Gastrocnemius medialis (tissue), 4 donors: ENCODE data around the gene DCST1. TPM values are rescaled to one million over a fixed set of nuclear protein-coding genes. Genes with fewer than 3 reads are reported as not detected.
"Not testable (repeated sequence)": the region's sequence is repeated elsewhere in the genome, so short reads cannot be mapped to it uniquely, and the experiment has no call there.

Experiments used
- ATAC-seq, 2 donors: fragments of 150-250 bp; one replicate each; pipeline ENCODE4 v1.9.1; 2016
- DNase-seq, 2 donors: peaks; one replicate each; pipeline ENCODE4 v3.0.0-alpha.2; 2019
- H3K27ac ChIP-seq, 4 donors: fragments of 200-600 bp; sonication (generic); 1 replicate in 1 of 4; 2 replicates in 3 of 4; pipeline ENCODE4 v1.5.1; 2016 to 2018; ENCODE audit warnings: mild to moderate bottlenecking in 2 of 4, moderate library complexity in 1 of 4
- H3K27me3 ChIP-seq, 3 donors: fragments of 200-600 bp; sonication (generic) in 2 of 3; 1 replicate in 1 of 3; 2 replicates in 2 of 3; pipeline versions ENCODE4 v1.5.1 to v1.6.0; 2016 to 2019; ENCODE audit warnings: mild to moderate bottlenecking in 1 of 3, moderate library complexity in 1 of 3
- H3K36me3 ChIP-seq, 2 donors: fragments of 200-600 bp; sonication (generic) in 1 of 2; one replicate each; pipeline ENCODE4 v1.5.1; 2017 to 2018
- H3K4me1 ChIP-seq, 2 donors: fragments of 200-600 bp; sonication (generic) in 1 of 2; one replicate each; pipeline ENCODE4 v1.5.1; 2016 to 2017; ENCODE audit warnings: mild to moderate bottlenecking in 2 of 2
- H3K4me3 ChIP-seq, 4 donors: fragments of 200-600 bp; sonication (generic) in 3 of 4; 1 replicate in 1 of 4; 2 replicates in 3 of 4; pipeline ENCODE4 v1.5.1; 2016 to 2019; ENCODE audit warnings: mild to moderate bottlenecking in 2 of 4
- H3K9me3 ChIP-seq, 3 donors: fragments of 200-600 bp; sonication (generic) in 2 of 3; 1 replicate in 1 of 3; 2 replicates in 2 of 3; pipeline ENCODE4 v1.5.1; 2016 to 2019
- CTCF ChIP-seq, 5 experiments: fragments of 450-650 bp in 3 of 5; fragments of 200-600 bp in 2 of 5; sonication (generic) in 2 of 5; IDR thresholded peaks in 4 of 5; conservative IDR thresholded peaks in 1 of 5; 1 replicate in 4 of 5; 2 replicates in 1 of 5; pipeline ENCODE4 v1.5.1; 2016 to 2019; ENCODE audit warnings: antibody characterized with exemption in 5 of 5, mild to moderate bottlenecking in 3 of 5, moderate library complexity in 3 of 5
- POLR2A ChIP-seq, 2 donors: fragments of 450-650 bp; IDR thresholded peaks; one replicate each; pipeline ENCODE4 v1.6.1; 2017; ENCODE audit warnings: antibody characterized with exemption in 2 of 2, mild to moderate bottlenecking in 2 of 2, moderate library complexity in 2 of 2
- in situ Hi-C, 4 donors: fragments of 200-750 bp; cut with MboI; loops; one replicate each; pipeline versions ENCODE4 v1.15.0 to v1.8.0; 2017; ENCODE audit warnings: low sequenced_read_pairs in 4 of 4
- intact Hi-C: fragments of 100-400 bp; cut with DNase I; formaldehyde crosslinking; loops from one replicate; pipeline ENCODE4 v1.15.1; 2023; ENCODE audit warnings: low total_unique reads
- total RNA-seq, 4 donors: library from RNA; depleted of rRNA; stranded (reverse); fragments of >200 nt; gene quantifications; one replicate each; pipeline versions ENCODE4 v1.1.0 to v1.2.3, GENCODE V29; 2016

The DCST1 gene
- total RNA-seq, result under 1 TPM in 2 of 4 donors, not detected in 2; 0.13 to 0.35 TPM

GRCh38 chr1:155033524-155033923 is at the start of gene DCST1, which contains the start of gene DCST2:
Gene DCST1, plus strand, starts transcription at chr1:155033824. Its CDS starts 213 bp downstream, at chr1:155034037.
Gene DCST2, minus strand, starts transcription at chr1:155033781. Its CDS starts 80 bp downstream, at chr1:155033701.
- H3K36me3 ChIP-seq, result no peaks in the 10 kb centered on the region
- H3K4me3 ChIP-seq, result no peak within 1 kb of the TSS
- H3K9me3 ChIP-seq, result no peaks in the 10 kb centered on the region
- in situ Hi-C loops (no loop called here), intact Hi-C loops (no loop called here)
- DNase-seq (no peak), ATAC-seq (no peak)
- H3K4me1 ChIP-seq, result peaks cover 0 to 2% of the 10 kb centered on the region in 2 donors
- TF ChIP-seq CTCF (IDR thresholded peaks at IDR 0.05 in 4 of 5, conservative IDR thresholded peaks at IDR 0.05 in 1 of 5) (no peak), POLR2A (IDR thresholded peaks at IDR 0.05) (no peak)
- H3K27ac ChIP-seq, result no peak within 1 kb of the TSS
- H3K27me3 ChIP-seq, result no peaks in the 10 kb centered on the region

- DNase-seq, intact Hi-C loops, ATAC-seq, H3K9me3 ChIP-seq, in situ Hi-C loops, H3K27me3 ChIP-seq, H3K4me3 ChIP-seq: not testable (repeated sequence)
- peaks cover 0 to 33% of the 10 kb centered on the region in 2 donors for H3K36me3 ChIP-seq
- H3K27ac ChIP-seq, result peak overlapping the region in 1 of 4 donors; percentile 6
- peaks cover 14 to 31% of the 10 kb centered on the region in 2 donors for H3K4me1 ChIP-seq
Measured at GRCh38 chr1:154986736-154987135, 46.9 kb upstream of the DCST1 start.

GRCh38 chr1:154987326-154987725 is 46.3 kb upstream of the DCST1 start:
- DNase-seq, result peak in 1 of 2 donors; percentile 38
- Histone ChIP-seq H3K27me3 (no peaks in the 10 kb centered on the region), H3K9me3 (no peaks in the 10 kb centered on the region), H3K27ac (peak overlapping the region in 1 of 4 donors; percentile 6), H3K36me3 (peaks cover 0 to 33% of the 10 kb centered on the region in 2 donors), H3K4me1 (peaks cover 12 to 29% of the 10 kb centered on the region in 2 donors), H3K4me3 (no peak overlapping the region)
- in situ Hi-C loops, result no loop called here
- intact Hi-C loops, result no loop called here
- ATAC-seq, result no peak
- TF ChIP-seq CTCF (IDR thresholded peaks at IDR 0.05 in 4 of 5, conservative IDR thresholded peaks at IDR 0.05 in 1 of 5) (no peak), POLR2A (IDR thresholded peaks at IDR 0.05) (no peak)

GRCh38 chr1:154988058-154988954 is 45.3 kb upstream of the DCST1 start:
- no peaks in the 10 kb centered on the region for H3K9me3 ChIP-seq
- intact Hi-C loops (no loop called here), in situ Hi-C loops (no loop called here)
- H3K27me3 ChIP-seq, result no peaks in the 10 kb centered on the region
- H3K27ac ChIP-seq, result no peak overlapping the region
- ATAC-seq (no peak), DNase-seq (no peak)
- peaks cover 0 to 33% of the 10 kb centered on the region in 2 donors for H3K36me3 ChIP-seq
- TF ChIP-seq POLR2A (IDR thresholded peaks at IDR 0.05) (no peak), CTCF (IDR thresholded peaks at IDR 0.05 in 4 of 5, conservative IDR thresholded peaks at IDR 0.05 in 1 of 5) (no peak)
- no peak overlapping the region for H3K4me3 ChIP-seq
- peaks cover 7 to 24% of the 10 kb centered on the region in 2 donors for H3K4me1 ChIP-seq

- DNase-seq (no peak), ATAC-seq (no peak)
- in situ Hi-C loops (no loop called here), intact Hi-C loops (no loop called here)
- Histone ChIP-seq H3K27ac (no peak overlapping the region), H3K4me1 (peaks cover 0 to 14% of the 10 kb centered on the region in 2 donors), H3K9me3 (no peaks in the 10 kb centered on the region), H3K27me3 (no peaks in the 10 kb centered on the region), H3K36me3 (peaks cover 0 to 33% of the 10 kb centered on the region in 2 donors), H3K4me3 (no peak overlapping the region)
- no peak for TF ChIP-seq POLR2A (IDR thresholded peaks at IDR 0.05)
- no peak for TF ChIP-seq CTCF (IDR thresholded peaks at IDR 0.05 in 4 of 5, conservative IDR thresholded peaks at IDR 0.05 in 1 of 5)
Measured at GRCh38 chr1:154989195-154989860, 44.3 kb upstream of the DCST1 start.
